GM18498 (cell line): ENCODE measurements around the gene RNF113B.

ENCODE experiments used
- ATAC-seq: cut with Tn5 transposase; IDR thresholded peaks from one replicate; pipeline ENCODE4 v1.9.1; 2021; ENCODE audit warnings: mild to moderate bottlenecking, moderate library complexity; ENCODE audit not compliant: unreplicated experiment

Gene RNF113B

DNA sequence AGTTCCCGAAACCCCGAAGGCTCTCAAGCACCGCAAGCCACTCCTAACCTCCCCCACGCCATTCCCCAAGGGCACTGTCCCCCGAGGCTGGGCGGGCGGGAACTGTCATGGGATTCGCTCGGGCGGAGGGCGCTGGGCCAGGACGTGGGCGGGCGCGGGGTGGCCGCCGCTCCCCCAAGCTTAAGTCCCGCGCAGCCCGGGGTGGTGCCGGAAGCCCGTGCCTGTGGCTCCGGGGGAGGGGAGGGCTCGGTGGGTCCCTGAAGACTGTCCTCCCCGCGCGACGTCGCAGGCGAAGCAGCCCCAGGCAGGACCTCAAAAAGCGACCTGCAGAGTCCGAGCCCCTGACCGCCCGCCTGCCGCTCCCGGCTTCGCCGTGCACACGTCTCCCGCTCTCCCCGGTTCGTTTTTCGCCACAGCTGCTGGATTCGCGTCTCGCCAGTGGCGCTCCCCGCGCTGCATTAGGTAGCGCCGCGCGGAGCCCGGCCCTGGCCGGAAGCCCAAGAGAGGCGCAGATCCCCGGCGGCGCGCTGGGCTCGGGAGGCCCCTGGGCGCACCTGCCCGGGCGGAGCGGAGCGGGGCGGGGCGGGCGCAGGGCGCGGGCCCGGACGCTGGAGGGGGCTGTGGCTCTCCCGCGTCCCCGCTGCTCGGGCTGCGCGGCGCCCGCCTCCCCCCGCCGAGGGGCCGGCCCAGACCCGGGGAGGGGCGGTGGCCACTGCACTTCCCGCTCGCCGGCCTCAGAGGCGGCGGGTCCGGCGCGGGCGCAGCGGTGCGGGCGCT is 34.5 kb downstream of the RNF113B start, which contains the start of gene FARP1:
FARP1 (plus strand) TSS at position 715 of the 777 bp plus-strand sequence. CDS start 70,149 bp downstream, outside the sequence.
- ATAC-seq = peak; percentile 86

DNA sequence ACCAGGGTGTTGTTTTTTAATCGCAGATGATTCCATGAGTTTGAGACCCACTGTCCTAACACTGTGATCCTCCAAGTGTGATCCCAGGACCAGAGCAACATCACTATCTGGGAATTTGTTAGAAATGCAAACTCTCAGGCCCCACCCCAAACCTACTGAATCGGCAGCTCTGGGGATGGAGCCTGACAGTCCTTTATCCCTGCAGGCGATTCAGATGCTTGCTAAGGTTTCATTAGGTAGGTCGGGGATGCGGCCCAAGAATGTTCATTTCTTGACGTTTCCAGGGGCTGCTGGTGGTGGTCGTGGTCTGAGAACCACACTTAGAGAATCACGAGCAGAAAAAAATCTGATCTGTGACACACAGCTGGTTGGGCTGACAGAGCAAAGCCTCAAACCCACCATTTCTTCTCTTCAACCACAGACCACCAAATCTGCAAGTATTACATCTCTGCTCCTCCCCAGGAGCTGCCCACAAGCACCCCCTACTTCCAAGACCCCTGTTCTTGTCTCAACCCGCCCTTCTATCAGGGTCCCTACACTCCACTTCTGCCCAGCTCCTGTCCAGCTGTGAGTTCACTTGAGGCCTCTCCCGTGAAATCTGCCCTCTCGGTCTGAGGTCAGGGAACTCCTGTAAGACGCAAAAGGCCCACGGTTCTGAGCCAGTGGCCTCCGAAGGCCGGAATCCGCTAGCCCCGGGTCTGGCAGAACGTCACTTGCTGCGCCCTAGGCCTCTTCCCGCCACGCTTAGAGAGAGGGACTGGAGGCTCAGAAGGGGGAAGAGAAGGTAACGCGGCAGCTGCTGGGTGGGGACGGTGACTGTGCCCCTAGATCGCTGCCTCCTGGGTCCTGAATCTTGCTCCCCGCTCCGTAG is 35.3 kb downstream of the RNF113B start:
- no peak for ATAC-seq

DNA sequence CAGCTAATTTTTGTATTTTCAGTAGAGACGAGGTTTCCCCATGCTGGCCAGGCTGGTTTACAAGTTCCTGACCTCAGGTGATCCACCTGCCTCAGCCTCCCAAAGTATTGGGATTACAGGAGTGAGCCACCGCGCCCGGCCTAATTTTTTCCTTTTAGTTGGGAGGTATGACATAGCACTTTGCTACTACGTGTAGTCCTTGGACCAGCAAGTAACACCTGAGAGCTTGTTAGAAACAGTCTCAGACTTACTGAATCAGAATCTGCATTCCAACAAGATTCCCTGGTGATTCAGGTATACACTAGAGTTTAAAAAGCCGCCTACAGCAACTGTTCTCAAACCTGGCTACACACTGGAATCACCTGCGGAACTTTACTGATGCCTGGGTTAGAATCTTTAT is 36.0 kb downstream of the RNF113B start:
- ATAC-seq = no peak

DNA sequence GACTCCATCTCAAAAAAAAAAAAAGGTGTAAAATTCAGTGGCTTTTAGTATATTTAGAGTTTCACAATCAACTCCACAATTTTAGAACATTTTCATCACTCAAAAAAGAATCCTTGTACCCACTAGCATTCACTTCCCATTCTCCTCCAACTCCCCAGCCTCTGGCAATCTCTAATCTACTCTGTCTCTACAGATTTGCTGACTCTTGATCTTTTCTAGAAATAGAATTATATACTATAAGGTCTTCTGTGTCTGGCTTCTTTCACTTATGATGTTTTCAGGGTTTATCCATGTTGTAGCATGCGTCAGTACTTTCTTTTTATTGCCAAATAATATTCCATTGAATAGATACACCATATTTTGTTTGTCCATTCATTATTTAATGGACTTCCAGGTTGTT is 42.2 kb downstream of the RNF113B start:
- no peak for ATAC-seq

DNA sequence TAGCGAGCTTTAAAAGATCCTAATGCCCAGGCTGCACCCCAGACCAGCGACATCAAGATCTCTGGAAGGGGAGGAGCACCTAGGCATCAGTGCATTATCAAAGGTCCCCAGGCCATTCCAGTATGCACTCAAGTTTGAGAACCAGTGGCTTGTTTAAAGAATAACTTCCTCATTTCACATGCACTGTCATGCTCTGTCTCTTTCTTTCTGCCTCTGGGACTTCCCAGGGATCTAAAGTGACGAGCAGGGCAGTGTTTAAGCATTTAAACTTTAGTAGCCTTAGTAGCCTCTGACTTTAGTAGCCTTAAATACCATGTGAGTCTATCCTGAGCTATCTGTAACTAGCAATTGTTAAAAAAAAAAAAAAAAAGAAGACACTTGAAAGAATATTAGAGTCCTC is 43.1 kb downstream of the RNF113B start:
- peak; percentile 95 for ATAC-seq

DNA sequence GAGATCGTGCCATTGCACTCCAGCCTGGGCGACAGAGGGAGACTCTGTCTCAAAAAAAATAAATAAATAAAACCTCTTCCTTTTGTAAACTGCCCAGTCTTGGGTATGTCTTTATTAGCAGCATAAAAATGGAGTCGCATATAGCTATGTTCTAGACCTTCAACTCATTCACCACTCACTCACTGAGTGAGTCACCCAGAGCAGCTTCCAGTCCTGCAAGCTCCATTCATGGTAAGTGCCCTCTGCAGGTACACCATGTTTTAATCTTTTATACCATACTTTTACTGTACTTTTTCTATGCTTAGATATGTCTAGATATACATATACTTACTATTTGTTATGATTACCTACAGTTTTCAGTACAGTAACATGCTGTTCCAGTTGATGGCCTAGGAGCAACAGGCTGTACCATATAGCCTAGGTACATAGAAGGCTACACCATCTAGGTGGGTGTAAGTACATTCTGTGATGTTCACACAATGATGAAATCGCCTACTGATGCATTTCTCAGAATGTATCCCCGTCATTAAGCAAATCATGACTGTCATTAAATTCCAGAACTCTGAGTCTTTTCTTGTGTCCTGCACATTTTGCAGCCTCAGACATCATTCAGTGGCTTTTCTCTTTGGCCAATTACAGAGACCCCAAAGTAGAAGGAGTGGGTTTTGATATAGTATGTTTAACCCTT is 47.9 kb downstream of the RNF113B start:
- ATAC-seq = no peak
